OCI-LY1 (cell line): ENCODE measurements around the gene TCF3.

Experiments
- EZH2 ChIP-seq: fragments of 200-600 bp; sonication (generic), shearing (Covaris generic); IDR thresholded peaks from 2 replicates; pipeline ENCODE4 v1.8.0; 2017; ENCODE audit warnings: borderline replicate concordance, mixed run types, mild to moderate bottlenecking, antibody characterized with exemption, low read length, moderate library complexity, mixed read lengths
- TF ChIP-seq, protein P1 (sequence below): fragments of 200-600 bp; sonication (generic), shearing (Covaris generic); IDR thresholded peaks from 2 replicates; pipeline ENCODE4 v1.5.1; 2017; ENCODE audit warnings: mild to moderate bottlenecking, antibody characterized with exemption, low read length, moderate library complexity, mixed read lengths

GRCh38 chr19:1673645-1674292 is 21.4 kb upstream of the TCF3 start:
- TF ChIP-seq, protein P1, sequence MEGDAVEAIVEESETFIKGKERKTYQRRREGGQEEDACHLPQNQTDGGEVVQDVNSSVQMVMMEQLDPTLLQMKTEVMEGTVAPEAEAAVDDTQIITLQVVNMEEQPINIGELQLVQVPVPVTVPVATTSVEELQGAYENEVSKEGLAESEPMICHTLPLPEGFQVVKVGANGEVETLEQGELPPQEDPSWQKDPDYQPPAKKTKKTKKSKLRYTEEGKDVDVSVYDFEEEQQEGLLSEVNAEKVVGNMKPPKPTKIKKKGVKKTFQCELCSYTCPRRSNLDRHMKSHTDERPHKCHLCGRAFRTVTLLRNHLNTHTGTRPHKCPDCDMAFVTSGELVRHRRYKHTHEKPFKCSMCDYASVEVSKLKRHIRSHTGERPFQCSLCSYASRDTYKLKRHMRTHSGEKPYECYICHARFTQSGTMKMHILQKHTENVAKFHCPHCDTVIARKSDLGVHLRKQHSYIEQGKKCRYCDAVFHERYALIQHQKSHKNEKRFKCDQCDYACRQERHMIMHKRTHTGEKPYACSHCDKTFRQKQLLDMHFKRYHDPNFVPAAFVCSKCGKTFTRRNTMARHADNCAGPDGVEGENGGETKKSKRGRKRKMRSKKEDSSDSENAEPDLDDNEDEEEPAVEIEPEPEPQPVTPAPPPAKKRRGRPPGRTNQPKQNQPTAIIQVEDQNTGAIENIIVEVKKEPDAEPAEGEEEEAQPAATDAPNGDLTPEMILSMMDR: no peak
- TF ChIP-seq EZH2: no peak
